GM10847 (cell line): ENCODE data around the gene CUL4B.

Experiments
- POLR2A ChIP-seq: IDR thresholded peaks from 2 replicates; pipeline ENCODE4 v1.6.1; 2011; ENCODE audit not compliant: insufficient read length; ENCODE audit errors: extremely low read depth

CUL4B gene

GRCh38 chrX:120560842-120561633 lies at the start of gene CUL4B:
Gene CUL4B (minus strand): TSS chrX:120560962. CDS start chrX:120560638, 324 bp downstream.
- peak; percentile 42 for TF ChIP-seq POLR2A

DNA sequence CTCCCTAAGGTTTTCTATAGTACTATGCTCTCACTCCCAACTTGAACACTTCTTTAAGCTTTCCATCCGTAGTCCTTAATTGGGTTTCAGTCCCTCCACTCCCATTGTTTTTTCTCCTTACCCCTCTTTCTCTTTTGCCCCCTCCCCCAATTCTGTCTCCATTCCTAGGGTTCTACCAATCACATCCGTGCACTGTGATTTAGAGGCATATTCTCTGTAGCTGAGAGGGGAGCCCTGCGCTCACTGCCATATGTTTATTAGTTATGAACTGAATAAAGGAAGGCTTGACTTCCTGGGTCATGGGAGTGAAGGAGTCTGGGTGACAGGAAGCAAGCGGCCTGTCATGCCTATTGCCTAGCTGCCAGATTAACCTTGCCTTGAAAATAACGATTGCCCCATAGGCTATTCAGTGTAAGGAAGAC lies 43.6 kb upstream of the CUL4B start:
- no peak for TF ChIP-seq POLR2A

DNA sequence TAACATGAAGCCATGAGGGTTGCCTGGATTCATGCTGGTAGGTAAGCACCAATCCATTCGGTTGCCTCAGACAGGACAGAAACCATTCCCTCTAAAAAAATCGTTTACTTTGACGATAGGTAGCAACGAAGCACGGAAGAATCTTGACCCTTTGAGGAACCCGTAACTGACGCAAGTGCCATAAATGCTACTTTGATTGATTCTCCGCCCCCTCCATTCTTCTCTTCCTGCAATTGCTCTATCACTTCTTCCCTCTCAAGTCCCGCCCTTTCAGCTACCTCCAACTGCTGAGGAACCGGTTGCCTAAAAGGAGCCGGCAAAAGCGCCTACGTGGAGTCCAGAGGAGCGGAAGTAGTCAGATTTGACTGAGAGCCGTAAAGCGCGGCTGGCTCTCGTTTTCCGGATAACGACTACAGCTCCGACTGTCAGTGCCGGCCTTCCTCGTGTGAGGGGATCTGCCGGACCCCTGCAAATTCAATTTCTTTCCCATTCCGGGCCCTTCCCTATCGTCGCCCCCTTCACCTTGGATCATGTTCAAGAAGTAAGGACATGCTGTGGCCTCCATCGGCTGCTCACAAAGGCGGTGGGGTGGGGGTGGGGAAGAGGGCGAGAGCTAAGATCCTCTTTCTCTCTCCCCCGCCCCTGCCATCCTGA lies 43.1 kb upstream of the CUL4B start, which contains the start of gene MCTS1:
TSS of gene MCTS1 (plus strand) at position 395 of the 654 bp plus-strand sequence. CDS start at position 531, 136 bp downstream.
- peak; percentile 39 for TF ChIP-seq POLR2A

GRCh38 chrX:120585702-120586101 lies 24.9 kb upstream of the CUL4B start:
- no peak for TF ChIP-seq POLR2A

DNA sequence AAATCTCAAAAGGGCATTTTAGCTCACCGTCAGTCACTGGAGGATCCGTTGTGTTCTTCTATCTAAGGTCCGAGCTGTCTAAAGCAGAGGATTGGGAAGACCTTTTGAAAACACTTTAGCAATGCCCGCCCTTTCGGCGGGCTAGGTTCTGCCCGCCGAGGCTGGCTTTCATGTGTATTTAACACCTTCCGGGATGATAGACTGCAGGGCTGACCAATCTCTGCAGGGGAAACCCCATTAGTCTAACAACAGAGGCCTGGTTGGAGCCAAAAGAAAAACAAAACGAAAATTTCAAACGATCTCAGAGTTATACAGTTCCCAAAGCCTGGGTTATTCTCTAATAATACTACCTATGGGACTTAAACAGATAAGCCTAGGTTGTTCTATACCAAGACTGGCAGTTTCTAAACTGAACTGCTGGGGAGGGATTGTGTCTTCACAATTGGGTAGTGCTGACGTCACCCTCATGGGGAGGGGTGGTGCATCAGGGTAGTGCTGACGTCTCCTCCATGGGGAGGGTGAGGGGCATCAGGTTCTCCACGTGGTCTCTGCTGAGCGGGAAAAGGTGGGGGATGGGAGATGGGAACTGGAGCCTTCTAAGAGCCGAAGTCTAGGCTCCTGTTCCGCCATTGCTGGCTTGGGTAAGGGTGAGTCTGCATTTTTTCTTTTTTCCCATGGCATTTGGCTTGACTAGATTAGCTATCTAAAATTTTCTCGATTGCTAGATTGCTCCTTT lies 14.8 kb upstream of the CUL4B start:
- no peak for TF ChIP-seq POLR2A

DNA sequence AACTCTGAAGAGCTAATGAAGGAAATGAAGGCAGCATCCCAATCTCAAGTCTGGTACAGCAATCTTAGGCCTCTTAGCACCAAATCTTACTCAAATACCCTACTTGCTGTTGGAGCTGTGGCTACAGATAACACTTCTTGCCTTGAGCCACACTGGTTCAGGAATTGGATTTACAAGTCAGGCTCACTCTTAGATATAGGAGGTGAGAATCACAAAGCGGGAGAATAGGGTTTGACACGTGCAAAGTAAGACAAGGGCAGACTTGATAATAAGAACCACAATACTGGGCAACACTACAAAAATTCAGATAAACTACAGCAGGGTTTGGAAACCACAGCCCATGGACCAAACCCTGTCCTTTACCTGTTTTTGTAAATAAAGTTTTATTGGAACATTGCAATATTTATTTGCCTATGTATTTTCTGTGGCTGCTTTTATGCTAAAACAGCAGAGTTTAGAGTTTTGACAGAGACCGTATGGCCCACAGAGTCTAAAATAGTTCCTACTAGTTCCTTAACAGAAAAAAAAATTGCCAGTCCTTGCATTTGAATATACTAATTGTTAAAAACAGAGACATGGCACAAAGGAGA lies 9.3 kb upstream of the CUL4B start:
- no peak for TF ChIP-seq POLR2A

- no peak for TF ChIP-seq POLR2A
These were observed 7.8 kb upstream of the CUL4B start for GRCh38 chrX:120568609-120569008.

DNA sequence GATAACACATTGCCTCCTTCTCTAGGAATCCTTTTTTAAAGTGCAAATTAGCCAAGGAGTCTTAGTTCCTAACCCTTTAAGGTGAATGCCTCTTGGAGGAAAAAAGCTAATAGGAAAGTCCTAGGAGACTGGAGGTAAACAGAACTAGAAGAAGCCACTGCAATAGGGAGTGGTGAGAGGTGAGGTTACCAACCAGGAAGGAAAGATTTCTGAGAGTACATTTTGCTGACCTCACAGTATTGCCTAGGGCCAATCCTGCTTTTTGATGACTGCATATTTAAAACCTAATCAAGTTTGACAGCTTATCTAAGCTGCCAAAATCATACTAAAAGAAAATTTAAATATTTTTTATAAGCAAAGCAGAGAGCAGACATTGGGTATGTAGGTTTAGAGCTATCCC lies 7.3 kb upstream of the CUL4B start:
- no peak for TF ChIP-seq POLR2A

DNA sequence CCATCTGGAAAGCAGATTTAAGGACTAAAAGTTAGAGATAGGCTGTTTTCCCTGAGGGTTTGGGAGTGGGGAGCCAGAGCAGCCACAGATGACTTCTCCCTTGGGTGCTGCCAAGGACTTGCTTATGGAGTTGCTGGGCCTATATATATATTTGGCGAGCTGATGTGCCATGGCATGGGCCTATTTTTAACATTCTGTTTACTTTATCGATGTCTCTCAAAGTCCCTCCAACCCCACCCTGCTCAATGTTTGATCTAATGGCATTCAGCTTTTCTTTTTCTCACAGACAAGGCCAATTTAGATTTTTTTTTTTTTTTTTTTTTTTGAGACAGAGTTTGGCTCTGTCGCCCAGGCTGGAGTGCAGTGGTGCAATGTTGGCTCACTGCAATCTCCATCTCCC lies 6.1 kb upstream of the CUL4B start:
- TF ChIP-seq POLR2A, result no peak

DNA sequence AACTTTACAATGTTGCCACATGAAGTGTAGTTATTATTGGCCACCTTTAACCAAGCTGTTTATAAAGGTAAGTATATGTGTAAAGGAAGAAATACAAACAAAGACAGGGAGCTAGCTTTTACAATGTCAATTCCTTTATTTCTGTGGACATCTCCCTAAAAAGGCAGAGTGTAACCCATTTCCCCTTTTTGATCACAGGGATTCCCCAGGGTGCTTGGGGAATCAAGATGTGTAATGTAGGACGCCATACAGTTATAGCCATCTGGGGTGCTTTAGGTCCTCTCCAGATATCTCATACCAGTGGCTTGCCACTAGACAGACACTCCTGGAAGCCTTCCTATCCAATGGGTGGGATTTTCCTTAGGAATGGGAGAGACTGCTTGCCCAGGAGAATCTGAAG lies 4.2 kb upstream of the CUL4B start:
- TF ChIP-seq POLR2A, result no peak

- no peak for TF ChIP-seq POLR2A
These were observed 1.8 kb upstream of the CUL4B start for GRCh38 chrX:120562569-120562926.

GRCh38 chrX:120561634-120562568 lies 1.1 kb upstream of the CUL4B start:
- TF ChIP-seq POLR2A, result no peak

DNA sequence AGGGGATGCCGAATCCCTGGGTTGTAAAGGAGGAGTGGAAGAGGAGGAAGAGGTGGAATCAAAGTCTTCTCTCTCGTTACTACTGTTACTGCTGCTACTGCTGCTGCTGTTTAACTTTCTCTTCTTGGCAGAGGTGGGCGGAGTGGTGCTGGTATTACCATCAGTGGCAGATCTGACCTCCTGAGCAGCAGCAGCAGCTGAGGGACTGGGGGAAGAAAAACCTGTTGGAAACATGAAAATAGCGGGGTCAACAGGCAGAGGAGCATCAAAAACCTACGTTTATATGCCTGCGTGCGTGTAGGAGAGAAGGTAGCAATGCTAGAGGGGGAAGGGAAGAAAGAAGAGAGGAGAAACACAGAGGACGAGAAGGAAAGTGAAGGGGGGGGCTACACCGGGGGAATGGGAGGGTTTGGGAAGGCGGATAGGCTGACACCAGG lies 339 bp downstream of the CUL4B start:
- no peak for TF ChIP-seq POLR2A

- TF ChIP-seq POLR2A, result no peak
These were observed 958 bp downstream of the CUL4B start for GRCh38 chrX:120559804-120560203.
